Mesenteric fat pad (tissue), 1 donor: ENCODE measurements around the gene BLTP1. TPM values are rescaled to one million over a fixed set of nuclear protein-coding genes. Genes with fewer than 3 reads are reported as not detected.
"Not testable (repeated sequence)": the region's sequence is repeated elsewhere in the genome, so short reads cannot be mapped to it uniquely, and the experiment has no call there.

Source experiments
- DNase-seq: peaks from one replicate; pipeline ENCODE4 v3.0.0-alpha.2; 2020; ENCODE audit warnings: low spot score
- long read RNA-seq: library from polyadenylated mRNA; unstranded; transcript quantifications from one replicate; pipeline ENCODE4 v2.0.0, GENCODE V29; 2020
- total RNA-seq: library from RNA; stranded (reverse); fragmentation: NEBNext Ultra II Directional; extraction: Animal tissue kit (Norgen Biotek cat#: 25700); gene quantifications from one replicate; pipeline ENCODE4 v1.2.1, GENCODE V29; 2021
- donor health status: DM: yes; HTN: yes; CAD: no.

Gene BLTP1, protein sequence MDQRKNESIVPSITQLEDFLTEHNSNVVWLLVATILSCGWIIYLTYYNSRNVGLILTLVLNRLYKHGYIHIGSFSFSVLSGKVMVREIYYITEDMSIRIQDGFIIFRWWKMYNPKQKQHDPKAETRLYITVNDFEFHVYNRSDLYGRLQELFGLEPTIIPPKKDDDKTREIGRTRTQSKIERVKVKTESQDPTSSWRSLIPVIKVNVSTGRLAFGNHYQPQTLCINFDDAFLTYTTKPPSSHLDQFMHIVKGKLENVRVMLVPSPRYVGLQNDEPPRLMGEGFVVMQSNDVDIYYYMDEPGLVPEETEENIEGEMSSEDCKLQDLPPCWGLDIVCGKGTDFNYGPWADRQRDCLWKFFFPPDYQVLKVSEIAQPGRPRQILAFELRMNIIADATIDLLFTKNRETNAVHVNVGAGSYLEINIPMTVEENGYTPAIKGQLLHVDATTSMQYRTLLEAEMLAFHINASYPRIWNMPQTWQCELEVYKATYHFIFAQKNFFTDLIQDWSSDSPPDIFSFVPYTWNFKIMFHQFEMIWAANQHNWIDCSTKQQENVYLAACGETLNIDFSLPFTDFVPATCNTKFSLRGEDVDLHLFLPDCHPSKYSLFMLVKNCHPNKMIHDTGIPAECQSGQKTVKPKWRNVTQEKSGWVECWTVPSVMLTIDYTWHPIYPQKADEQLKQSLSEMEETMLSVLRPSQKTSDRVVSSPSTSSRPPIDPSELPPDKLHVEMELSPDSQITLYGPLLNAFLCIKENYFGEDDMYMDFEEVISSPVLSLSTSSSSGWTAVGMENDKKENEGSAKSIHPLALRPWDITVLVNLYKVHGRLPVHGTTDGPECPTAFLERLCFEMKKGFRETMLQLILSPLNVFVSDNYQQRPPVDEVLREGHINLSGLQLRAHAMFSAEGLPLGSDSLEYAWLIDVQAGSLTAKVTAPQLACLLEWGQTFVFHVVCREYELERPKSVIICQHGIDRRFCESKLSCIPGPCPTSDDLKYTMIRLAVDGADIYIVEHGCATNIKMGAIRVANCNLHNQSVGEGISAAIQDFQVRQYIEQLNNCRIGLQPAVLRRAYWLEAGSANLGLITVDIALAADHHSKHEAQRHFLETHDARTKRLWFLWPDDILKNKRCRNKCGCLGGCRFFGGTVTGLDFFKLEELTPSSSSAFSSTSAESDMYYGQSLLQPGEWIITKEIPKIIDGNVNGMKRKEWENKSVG (N-terminal part only)
- 72.1 TPM for total RNA-seq
- long read RNA-seq, partial matches to known transcripts = 6 of 9 reads
- long read RNA-seq, other reads (novel, unspliced or antisense) = 3 of 9 reads

DNA sequence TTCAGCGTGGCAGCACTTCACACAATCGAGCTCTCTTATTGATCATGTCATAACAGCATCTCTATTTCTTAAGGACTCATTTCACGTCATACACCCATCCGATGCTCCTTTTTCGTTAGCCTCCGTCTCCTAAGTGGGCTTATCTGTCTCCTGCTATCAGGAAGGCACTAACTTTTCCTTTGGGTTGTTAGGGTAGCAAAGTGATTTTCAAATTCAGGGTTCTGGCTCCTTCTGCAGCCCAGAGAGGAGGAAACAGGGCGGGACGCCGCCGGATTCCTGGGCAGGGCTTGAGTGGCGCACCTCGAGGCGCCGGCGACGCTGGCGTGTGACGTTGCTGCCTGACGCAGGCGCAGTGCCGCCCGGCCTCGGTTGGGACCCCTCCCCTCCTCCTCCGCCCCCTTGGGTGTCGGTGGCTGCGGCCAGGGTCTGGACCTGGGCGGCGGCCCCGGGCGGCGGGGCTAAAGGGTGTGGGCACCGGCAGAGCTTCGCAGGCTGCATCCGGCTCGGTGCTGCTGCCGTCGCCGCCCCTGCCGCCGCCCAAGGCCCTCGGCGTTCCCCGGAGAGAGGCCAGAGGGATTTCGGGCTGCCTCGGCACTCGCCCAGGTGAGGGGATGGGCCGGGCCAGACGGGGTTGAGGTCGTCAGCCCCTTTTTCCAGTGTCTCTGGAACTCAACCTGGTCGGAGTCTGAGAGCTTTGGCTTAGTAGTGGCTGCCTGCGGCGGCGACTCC is at the start of gene BLTP1:
Gene BLTP1, plus strand, starts transcription at position 350 of the 729 bp plus-strand sequence. CDS start 18,317 bp downstream, outside the sequence.
- peak; percentile 97 for DNase-seq

DNA sequence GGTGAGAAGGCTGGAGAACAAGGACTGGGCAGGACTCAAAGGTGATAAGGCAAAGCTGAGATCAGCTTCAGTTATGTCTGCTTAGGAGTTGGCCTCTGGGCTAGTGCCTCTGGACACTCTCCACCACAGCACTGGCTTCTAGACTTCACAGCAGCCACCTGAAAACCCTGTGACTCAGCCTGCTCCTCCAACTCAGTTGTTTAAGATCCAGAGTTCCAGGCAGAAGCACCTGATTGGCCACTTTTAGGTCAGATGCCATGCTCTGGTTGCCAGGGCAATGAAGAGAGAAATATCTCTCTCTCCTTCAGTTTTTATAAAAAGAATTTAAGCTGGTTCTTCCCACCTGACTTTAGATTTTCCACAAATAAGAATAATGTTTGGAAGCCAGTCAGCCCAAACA is 47.9 kb upstream of the BLTP1 start:
- DNase-seq = no peak

DNA sequence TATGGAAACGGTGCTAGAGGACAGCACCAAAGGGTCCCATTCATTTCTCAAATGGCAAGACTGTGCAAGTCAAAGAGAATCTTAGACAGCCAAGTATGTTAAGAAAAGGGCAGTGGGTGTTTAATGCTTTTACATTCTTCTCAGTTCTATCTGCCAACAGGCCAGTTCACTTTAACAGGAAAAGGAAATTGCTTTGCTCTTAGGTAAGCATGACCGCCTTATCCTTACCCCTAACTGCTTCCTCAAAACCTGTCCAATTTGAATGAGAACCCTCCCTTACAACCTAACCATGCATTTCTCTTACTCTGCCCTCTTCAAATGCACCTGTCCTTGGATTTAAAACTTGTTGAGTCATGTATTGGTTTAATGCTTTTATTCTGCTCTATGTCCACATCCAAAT is 44.5 kb upstream of the BLTP1 start:
- DNase-seq = no peak

DNA sequence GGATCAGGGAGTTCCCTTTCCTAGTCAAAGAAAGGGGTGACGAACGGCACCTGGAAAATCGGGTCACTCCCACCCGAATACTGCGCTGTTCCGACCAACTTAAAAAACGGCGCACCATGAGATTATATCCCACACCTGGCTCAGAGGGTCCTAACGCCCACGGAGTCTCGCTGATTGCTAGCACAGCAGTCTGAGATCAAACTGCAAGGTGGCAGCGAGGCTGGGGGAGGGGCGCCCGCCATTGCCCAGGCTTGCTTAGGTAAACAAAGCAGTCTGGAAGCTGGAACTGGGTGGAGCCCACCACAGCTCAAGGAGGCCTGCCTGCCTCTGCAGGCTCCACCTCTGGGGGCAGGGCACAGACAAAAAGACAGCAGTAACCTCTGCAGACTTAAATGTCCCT is 41.8 kb upstream of the BLTP1 start:
- DNase-seq = not testable (repeated sequence)

DNA sequence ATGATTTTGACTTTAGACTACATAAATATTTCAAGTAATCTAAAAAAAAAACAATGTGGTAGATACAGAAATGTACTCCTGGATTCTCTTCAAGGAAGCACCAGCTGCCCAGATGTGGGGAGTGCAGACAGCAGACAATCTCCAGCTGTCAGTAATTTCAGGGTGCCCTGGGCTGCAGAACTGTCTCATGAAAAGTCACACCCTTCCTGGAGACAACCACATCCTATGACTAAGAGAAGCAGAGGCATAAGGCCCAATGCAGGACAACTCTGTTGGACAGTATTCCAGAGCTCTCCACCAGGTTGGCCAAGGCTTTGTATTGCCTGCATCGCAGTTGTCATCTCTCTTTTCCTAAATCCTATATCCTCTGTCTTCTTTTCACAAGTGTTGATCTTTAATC is 34.4 kb upstream of the BLTP1 start:
- DNase-seq = no peak

DNA sequence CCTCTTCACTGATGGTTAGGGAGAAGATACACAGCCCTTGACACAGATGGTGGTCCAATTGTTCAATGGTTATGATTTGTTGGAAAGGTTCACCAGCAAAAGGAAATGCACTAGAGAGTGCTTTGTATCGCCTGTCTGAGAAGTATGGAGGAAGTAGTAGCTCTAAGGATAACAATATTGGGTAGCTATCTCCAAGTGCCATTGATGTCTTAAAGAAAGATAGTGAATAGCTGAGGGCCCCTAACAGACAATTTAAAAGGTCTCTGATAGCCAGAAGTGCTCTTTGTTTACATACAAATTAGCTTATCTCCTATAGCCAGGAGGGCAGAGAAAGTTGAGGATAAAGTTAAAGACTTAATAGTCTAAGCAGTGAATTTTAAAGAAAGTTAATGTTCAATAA is 33.9 kb upstream of the BLTP1 start:
- DNase-seq = no peak

DNA sequence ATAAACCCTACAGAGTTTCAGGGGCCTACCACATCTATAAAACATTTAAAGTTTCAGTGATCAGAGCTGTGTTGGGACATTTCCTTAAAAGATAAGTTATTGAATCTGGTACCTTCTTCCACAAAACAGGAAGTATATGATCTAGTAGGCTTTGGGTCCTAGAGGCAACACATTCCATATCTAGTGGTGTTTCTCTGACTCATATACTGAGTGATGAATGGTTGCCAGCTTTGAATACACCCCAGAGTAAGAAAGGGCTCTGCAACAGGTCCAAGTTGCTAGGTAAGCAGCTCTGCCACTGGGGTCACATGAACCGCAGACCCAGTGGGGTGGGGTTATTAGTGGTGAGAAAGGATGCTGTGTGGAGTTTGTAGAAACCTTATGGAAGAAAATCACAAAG is 32.4 kb upstream of the BLTP1 start:
- no peak for DNase-seq

DNA sequence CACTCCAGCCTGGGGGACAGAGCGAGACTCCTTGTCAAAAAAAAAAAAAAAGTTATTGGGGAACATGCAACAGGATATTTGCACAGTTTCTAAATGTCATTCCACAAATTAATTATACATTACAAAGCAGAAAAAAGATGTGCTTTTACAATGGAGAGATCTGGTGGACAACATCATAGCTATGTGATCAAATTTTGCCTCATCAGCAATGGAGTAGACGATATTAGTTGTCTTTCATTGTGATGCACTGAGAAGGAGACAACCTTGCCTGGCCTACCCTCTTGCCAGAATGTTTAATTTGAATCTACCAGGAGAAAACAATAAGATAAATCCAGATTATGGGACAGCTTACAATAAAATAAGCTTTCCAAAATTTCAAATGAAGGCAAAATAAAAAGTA is 30.5 kb upstream of the BLTP1 start:
- no peak for DNase-seq

DNA sequence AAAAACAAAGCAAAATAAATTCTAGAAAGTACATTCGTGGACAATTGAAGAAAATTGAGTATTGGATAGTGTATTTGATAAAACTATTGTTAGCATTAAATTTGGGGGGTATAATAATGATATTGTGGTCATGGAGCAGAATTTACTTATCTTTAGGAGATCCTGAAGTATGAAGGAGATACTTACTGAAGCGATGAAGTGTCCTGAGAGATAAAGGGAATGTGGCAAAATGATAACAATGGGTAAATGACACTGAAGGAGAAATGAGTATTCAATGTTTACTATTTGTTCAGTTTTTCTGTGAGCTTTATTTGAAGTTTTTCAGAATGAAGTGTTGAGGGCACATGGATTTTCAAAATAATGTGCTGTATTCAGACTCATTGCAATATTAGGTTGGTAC is 30.0 kb upstream of the BLTP1 start:
- no peak for DNase-seq

DNA sequence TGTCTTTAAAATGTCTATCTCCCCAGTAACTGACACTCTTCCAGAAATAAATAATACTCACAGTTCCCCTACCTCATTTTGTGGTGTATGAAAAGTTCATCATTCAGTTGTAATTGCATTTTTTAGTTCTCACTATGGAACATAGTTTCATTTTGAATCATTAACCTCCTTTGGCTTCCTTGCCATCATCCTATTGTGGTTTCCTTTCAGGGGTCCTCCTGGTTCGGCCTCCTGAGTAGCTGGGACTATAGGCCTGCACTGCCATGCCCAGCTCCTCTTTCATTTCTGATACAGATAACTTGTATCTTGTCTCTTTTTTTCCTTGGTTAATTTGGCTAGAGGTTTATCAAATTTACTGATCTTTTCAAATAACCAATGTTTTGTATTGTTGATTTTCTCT is 23.1 kb upstream of the BLTP1 start:
- DNase-seq = no peak

DNA sequence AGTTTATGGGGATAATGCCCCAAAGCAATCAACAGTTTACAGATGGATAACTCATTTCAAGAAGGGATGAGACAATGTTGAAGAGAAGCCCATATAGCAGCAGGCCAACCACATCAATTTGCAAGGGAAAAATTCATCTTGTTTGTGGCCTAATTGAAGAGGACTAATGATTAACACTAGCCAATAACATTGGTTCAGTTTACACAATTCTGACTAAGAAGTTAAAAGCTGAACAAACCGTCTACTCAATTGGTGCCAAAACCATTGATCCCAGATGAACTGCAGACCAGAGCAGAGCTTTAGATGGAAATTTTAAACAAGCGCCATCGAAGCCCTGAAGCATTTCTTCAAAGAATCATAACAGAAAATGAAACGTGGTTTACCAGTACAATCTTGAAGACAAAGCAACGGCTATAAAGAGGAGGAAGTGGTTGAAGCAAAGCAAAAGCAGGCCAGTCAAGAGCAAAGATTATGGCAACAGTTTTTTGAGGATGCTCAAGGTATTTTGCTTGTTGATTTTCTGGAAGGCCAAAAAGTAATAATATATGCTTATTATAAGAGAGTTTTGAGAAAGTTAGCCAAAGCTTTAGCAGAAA is 20.5 kb upstream of the BLTP1 start:
- DNase-seq = no peak

DNA sequence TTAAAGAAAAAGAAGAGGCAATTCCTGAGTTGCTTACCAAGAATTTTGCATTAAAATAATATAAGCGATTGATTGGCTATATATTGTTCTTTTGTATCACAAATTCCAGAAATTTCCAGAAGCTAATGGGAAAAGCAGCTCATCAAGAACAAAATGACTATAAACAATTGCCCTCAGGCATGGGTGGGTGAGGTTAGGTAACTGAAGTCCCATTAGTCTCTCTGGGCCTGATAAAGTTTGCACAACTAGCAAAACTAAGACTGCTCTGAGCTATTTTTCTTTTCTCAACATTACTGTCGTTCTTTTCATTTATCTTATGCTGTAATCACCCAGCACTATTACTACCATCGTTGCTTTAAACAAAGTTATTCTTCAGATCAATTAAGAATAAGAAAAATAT is 19.2 kb upstream of the BLTP1 start:
- no peak for DNase-seq

DNA sequence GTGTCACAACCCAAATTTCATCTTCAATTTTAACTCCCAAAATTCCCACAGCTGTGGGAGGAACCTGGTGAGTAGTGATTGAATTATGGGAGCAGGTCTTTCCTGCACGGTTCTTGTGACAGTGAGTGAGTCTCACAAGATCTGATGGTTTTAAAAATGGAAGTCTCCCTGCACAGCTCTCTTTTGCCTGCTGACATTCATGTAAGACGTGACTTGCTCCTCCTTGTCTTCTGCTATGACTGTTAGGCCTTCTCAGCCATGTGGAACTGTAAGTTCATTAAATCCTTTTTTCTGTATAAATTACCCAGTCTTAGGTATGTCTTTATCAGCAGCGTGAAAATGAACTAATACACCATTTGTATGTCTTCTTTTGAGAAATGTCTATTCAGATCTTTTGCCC is 13.0 kb upstream of the BLTP1 start:
- DNase-seq = no peak

DNA sequence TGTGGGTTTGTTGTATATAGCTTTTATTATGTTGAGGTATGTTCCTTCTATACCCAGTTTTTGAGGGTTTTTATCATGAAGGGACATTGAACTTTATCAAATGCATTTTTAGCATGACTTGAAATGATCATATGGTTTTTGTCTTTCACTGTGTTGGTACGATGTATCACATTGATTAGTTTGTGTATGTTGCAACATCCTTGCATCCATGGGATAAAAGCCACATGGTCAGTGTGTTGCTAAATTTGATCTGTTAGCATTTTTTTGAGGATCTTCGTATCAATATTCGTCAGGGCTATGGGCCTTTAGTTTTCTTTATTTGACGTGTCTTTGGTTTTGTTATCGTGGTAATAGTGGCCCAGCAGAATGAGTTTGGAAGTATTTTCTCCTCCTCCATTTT is 11.3 kb upstream of the BLTP1 start:
- DNase-seq = no peak

DNA sequence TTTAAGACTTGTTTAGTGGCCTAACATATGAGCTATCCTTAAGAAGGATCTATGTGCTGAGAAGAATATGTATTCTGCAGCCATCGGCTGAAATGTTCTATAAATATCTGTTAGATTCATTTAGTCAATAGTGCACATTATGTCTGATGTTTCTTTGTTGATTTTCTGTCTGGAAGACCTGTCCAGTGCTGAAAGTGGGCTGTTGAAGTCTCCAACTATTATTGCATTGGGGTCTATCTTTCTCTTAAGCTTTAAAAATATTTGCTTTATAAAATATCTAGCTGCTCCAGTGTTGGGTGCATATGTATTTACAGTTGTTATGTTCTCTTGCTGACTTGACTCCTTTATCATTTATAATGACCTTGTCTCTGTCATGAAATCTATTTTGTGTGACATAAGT is 9.4 kb upstream of the BLTP1 start:
- no peak for DNase-seq

DNA sequence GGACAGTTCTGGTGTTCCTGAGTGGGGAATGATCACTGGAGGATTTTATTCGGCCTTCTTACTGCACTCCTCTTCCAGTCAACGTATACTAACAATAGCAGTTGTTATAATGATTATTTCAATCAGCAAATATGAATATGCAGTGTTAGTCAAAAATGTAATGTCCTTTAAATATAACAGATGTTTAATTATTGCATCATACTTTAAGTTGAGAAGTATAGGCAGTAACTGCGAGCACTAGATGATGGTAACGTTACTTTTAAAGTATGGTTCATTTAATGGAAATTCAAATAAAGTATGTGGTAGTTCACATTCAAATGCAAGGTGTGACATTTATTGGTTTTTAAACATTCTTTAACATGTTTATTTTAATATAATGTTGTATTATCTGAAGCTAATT is 5.5 kb upstream of the BLTP1 start:
- DNase-seq = no peak

DNA sequence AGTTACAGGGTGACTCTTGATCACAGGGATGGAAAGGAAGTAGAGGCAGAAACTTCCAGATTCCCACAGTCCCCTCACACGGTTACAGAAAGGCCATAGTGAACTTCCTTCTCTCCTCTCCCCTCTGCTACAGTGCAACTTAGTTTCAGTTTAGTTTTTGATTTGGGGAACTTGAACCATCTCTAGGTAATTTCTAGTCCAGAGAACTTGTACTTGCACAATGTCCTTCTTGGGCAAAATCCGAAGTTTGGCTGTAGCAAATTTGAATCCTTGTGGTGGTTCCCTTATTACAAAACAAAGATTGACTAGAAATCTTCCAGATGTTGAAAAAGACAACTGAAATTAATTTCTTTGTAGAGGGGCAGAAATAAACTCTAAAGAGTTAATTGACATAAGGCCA is 1.2 kb upstream of the BLTP1 start:
- DNase-seq = no peak

DNA sequence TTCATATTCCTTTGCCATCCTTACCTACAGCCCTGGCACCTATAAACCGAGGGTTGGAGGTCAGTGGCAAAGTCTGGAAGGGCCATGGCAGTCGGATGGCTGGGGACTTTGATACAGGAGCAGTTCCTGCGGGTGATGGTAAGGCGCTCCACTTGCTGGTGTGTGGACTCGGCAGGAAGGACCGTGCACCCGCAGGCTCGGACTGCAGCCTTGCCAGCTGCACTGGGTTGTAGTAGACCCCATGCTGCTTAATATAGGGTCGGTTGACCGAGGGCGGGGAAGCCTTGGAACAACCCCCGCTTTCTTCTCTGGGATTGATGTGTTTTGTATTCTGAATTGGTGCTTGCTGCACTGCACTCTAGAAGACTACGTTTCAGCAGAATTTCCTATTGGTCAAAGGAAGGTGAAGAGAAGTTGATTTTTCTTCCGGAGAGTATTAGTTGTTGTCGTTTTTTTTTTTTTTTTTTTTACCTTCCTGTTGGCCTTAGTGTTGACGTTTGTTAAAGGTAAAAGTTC is 638 bp downstream of the BLTP1 start:
- no peak for DNase-seq

DNA sequence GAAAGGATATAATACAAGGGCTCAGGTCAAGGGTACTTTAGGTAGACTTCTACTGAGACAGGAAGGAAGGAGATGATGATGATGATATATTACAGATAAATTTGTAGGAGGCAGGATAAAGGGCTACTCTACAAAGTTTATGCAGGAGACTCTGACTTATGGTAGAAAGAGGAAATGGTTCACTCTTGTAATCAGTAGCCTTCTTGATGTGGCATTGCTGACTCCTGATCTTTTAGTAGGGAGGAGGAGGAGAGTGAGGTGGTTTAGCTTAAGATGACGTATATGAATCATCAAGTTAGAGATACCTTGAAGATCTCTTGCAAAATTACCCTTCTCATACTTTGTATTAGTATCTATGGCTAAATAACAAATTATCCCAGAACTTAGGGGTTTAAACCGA is 4.7 kb downstream of the BLTP1 start:
- no peak for DNase-seq

DNA sequence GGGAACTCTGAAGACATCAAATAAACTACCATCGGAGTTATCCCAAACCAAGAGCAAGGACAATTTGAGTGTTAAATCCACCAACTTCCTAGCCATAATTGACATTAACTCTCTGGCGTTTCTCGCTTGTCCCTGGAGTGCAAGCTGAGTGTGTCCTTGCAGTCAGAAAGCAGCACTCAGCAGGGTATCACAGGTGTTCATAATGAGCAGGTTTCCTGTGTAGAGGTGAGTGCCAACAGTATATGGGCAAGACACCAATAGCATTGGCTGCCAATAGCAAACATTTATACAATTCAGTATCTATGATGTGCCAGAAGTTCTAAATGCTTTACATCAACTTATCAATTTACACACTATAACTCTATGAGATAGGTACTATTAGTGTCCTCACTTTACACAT is 11.2 kb downstream of the BLTP1 start:
- no peak for DNase-seq
